ENCODE measurements around the gene YBX2. TPM values are rescaled to one million over a fixed set of nuclear protein-coding genes. Genes with fewer than 3 reads are reported as not detected.

YBX2 gene
- total RNA-seq, 5 donors from 2014 or later (not counting 1 experiment from before 2014, with no cell fraction given): 0.20 to 0.57 (median 0.45) TPM; not detected in 1

DNA sequence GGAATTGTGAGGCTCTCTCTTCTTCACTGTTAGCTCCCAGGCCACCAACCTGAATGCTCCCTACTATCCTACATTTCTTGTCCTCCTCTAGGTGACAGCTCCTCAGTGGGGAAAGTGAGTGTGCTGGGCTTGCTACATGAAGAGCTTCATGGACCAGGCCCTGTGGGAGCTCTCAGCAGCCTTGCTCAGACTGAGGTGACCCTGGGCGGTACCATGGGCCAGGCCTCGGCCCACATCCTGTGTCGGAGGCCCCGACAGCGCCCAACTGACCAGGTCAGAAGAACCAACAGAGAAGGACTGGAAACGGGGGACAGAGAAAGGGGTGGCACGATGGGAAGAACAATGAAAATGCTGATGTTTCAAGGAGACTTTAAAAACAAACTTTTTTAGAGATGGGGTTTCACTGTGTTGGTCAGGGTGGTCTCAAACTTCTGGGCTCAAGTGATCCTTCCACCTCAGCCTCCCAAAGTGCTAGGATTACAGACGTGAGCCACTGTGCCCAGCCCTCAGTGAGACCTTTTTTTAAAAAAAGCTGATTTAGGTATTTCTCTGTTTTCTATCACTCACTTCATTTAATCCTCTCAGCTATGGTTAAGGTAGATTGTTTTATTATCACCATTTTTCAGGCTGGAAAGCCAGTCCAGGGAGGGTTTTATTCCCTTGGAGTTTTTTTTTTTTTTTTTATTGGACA, 37.5 kb downstream of the YBX2 start:
- peaks cover 20% of the 10 kb centered on the region for H3K36me3 Mint-ChIP-seq

DNA sequence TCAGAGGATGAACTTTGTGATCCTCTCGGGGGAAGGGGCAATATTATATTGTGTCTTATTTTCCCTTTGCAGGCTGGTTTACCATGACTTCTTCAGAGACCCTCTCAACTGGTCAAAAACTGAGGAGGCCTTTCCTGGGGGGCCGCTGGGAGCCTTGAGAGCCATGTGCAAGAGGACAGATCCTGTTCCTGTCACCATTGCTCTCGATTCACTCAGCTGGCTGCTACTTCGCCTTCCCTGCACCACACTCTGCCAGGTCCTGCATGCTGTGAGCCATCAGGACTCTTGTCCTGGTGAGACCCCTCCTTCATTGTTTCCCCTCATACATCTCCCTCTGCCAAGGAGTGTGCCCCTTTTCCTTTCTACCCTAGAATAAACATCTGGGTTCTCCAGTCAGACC, 39.9 kb downstream of the YBX2 start:
- peak overlapping the region in 1 of 2 donors; percentile 39 for H3K27ac Mint-ChIP-seq
- Histone ChIP-seq H3K36me3 (ENCODE audit: control insufficient read depth in 2 of 2, extremely low read depth in 1 of 2, insufficient read depth in 1 of 2, low read length in 1 of 2) (peaks cover 6 to 40% of the 10 kb centered on the region in 2 donors), H3K4me1 (ENCODE audit: control insufficient read depth in 1 of 2, extremely low read depth in 1 of 2, insufficient read depth in 2 of 2, low read length in 2 of 2) (peaks cover 19 to 29% of the 10 kb centered on the region in 2 experiments), H3K9me3 (no peaks in the 10 kb centered on the region), H3K27me3 (replicated peaks in 1 of 2; ENCODE audit: control insufficient read depth in 2 of 2, extremely low read depth in 1 of 2, insufficient read depth in 2 of 2, low read length in 1 of 2) (no peaks in the 10 kb centered on the region), H3K4me3 (ENCODE audit: control insufficient read depth in 1 of 2, extremely low read depth in 1 of 2, low read length in 1 of 2) (no peak overlapping the region), H3K27ac (ENCODE audit: low read length) (no peak overlapping the region)
- ATAC-seq (replicated peaks in 1 of 4): no peak
- ChIA-PET POLR2A (no interaction called here), CTCF (interaction anchor here in 1 of 2 donors (0.6 kb wide), 1 partner anchor 11 kb away, joined by 3 read pairs; no protein-coding TSS in a partner anchor)
- no peaks in the 10 kb centered on the region for H3K9me3 Mint-ChIP-seq
- H3K4me1 Mint-ChIP-seq: peaks cover 26 to 37% (median 35%) of the 10 kb centered on the region in 3 donors
- no peaks in the 10 kb centered on the region for H3K27me3 Mint-ChIP-seq
- peaks cover 20% of the 10 kb centered on the region for H3K36me3 Mint-ChIP-seq
- DNase-seq: no peak
- peak overlapping the region in 1 of 3 donors; percentile 3 for H3K4me3 Mint-ChIP-seq
- 100% methylated on average over 2 of the region's 4 CpGs for WGBS (ENCODE audit: insufficient coverage)

More for the DNA sequence above, 37.5 kb downstream of the YBX2 start:
- peaks cover 0 to 3% of the 10 kb centered on the region in 2 experiments for H3K27me3 ChIP-seq (replicated peaks in 1 of 2; ENCODE audit: control insufficient read depth in 2 of 2, extremely low read depth in 1 of 2, insufficient read depth in 2 of 2, low read length in 1 of 2)
- H3K9me3 Mint-ChIP-seq: no peaks in the 10 kb centered on the region
- H3K4me3 ChIP-seq (ENCODE audit: control insufficient read depth in 1 of 2, extremely low read depth in 1 of 2, low read length in 1 of 2): no peak overlapping the region
- no peak overlapping the region for H3K4me3 Mint-ChIP-seq
- peak overlapping the region in 1 of 2 donors; percentile 77 for H3K27ac Mint-ChIP-seq
- WGBS (ENCODE audit: insufficient coverage): 96% methylated on average over 5 of the region's 8 CpGs
- H3K27ac ChIP-seq (ENCODE audit: low read length): no peak overlapping the region
- no peak for ATAC-seq (replicated peaks in 1 of 4)
- H3K9me3 ChIP-seq: no peaks in the 10 kb centered on the region
- H3K36me3 ChIP-seq (ENCODE audit: control insufficient read depth in 2 of 2, extremely low read depth in 1 of 2, insufficient read depth in 1 of 2, low read length in 1 of 2): peaks cover 6 to 43% of the 10 kb centered on the region in 2 donors
- no peak for DNase-seq
- ChIA-PET CTCF (no interaction called here), POLR2A (interaction anchor here in 1 of 2 donors (0.6 to 0.9 kb wide), 3 partner anchors 9 to 133 kb away, joined by 3 to 7 read pairs (median 4); no protein-coding TSS in a partner anchor)
- peaks cover 11 to 30% of the 10 kb centered on the region in 2 experiments for H3K4me1 ChIP-seq (ENCODE audit: control insufficient read depth in 1 of 2, extremely low read depth in 1 of 2, insufficient read depth in 2 of 2, low read length in 2 of 2)
- peaks cover 17 to 24% (median 23%) of the 10 kb centered on the region in 3 donors for H3K4me1 Mint-ChIP-seq
- H3K27me3 Mint-ChIP-seq: no peaks in the 10 kb centered on the region

DNA sequence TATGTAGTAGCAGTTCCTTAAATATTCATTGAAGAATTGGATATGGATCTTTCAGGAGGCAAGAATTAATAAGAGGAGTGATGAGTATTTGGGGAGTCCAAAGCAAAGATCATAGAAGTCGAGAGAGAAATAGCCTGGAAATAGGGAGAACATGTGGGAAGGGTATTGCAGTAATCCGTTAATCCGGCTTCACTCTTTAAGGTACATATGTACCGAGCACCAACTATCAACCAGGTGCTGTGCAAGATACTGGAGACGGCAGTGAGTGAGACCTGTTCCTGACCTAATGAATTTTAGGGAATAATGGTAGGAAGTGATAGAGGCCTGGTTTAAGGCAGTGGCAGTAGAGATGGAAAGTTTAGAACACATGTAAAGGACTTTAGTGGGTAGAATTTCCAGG, 41.4 kb downstream of the YBX2 start:
- Mint-ChIP-seq H3K27me3 (no peaks in the 10 kb centered on the region), H3K4me3 (peak overlapping the region; percentile 91 to 92 (median 91)), H3K36me3 (peaks cover 20% of the 10 kb centered on the region), H3K4me1 (peaks cover 37 to 48% (median 47%) of the 10 kb centered on the region in 3 donors), H3K27ac (peak overlapping the region; percentile 97 to 99), H3K9me3 (no peaks in the 10 kb centered on the region)
- DNase-seq (no peak), ATAC-seq (replicated peaks in 1 of 4) (no peak)
- WGBS (ENCODE audit: insufficient coverage): 94% methylated on average over 3 of the region's 5 CpGs
- POLR2A ChIA-PET: no interaction called here
- H3K4me1 ChIP-seq (ENCODE audit: control insufficient read depth in 1 of 2, extremely low read depth in 1 of 2, insufficient read depth in 2 of 2, low read length in 2 of 2): peaks cover 23 to 41% of the 10 kb centered on the region in 2 experiments
- H3K9me3 ChIP-seq: no peaks in the 10 kb centered on the region
- H3K4me3 ChIP-seq (ENCODE audit: control insufficient read depth in 1 of 2, extremely low read depth in 1 of 2, low read length in 1 of 2): peak overlapping the region; percentile 81 to 94
- no peaks in the 10 kb centered on the region for H3K27me3 ChIP-seq (replicated peaks in 1 of 2; ENCODE audit: control insufficient read depth in 2 of 2, extremely low read depth in 1 of 2, insufficient read depth in 2 of 2, low read length in 1 of 2)
- peak overlapping the region; percentile 99 for H3K27ac ChIP-seq (ENCODE audit: low read length)
- peaks cover 6 to 28% of the 10 kb centered on the region in 2 donors for H3K36me3 ChIP-seq (ENCODE audit: control insufficient read depth in 2 of 2, extremely low read depth in 1 of 2, insufficient read depth in 1 of 2, low read length in 1 of 2)
- CTCF ChIA-PET: no interaction called here

DNA sequence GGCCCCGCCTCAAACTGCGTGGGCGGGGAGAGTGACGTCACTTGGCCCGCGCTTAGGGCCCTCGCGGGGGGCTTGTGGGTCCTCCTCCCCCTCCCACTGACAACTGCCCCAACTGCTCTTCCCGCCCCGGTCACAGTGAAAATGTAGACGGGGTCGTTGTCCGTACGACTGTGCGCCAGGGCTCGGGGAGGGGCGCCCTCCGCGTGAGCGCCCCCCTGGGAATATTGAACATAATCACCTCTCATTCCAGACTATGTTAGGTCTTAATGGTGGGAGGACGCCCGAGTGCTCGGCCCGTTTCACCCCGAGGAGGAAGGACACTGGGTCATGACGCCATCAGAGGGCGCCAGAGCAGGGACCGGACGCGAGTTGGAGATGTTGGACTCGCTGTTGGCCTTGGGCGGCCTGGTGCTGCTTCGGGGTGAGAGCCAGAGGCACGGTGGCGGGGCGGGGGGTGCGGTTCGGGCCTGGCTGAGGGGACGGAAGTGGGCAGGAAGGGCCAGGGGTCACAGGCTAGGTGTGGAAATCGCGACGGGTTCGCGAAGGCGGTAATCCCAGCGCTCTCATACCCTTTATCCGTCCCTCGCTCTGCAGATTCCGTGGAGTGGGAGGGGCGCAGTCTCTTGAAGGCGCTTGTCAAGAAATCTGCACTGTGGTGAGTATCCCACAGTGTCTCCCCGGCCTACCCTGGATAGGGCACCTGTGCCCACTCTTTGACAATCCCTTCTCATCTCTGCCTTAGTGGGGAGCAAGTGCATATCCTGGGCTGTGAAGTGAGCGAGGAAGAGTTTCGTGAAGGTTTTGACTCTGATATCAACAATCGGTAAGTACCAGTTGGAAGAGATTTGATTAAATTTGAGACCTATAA, 42.0 kb downstream of the YBX2 start, which contains the start of gene ELP5:
ELP5 (plus strand) TSS at position 40 of the 868 bp plus-strand sequence; CDS start at position 376, 336 bp downstream.
- Histone ChIP-seq H3K27ac (ENCODE audit: low read length) (peak within 1 kb of the TSS; percentile 99), H3K9me3 (no peaks in the 10 kb centered on the region), H3K4me3 (ENCODE audit: control insufficient read depth in 1 of 2, extremely low read depth in 1 of 2, low read length in 1 of 2) (peak within 1 kb of the TSS; percentile 81 to 94), H3K27me3 (replicated peaks in 1 of 2; ENCODE audit: control insufficient read depth in 2 of 2, extremely low read depth in 1 of 2, insufficient read depth in 2 of 2, low read length in 1 of 2) (no peaks in the 10 kb centered on the region), H3K4me1 (ENCODE audit: control insufficient read depth in 1 of 2, extremely low read depth in 1 of 2, insufficient read depth in 2 of 2, low read length in 2 of 2) (peaks cover 23 to 45% of the 10 kb centered on the region in 2 experiments), H3K36me3 (ENCODE audit: control insufficient read depth in 2 of 2, extremely low read depth in 1 of 2, insufficient read depth in 1 of 2, low read length in 1 of 2) (peaks cover 6 to 25% of the 10 kb centered on the region in 2 donors)
- peak in 33 of 35 experiments; percentile 66 to 98 (median 81) for DNase-seq
- CTCF ChIA-PET: interaction anchor here in 1 of 2 donors (1.7 kb wide), 1 partner anchor 10 kb away, joined by 9 read pairs; the partner anchor contains the start of gene GABARAP
- POLR2A ChIA-PET: no interaction called here
- peak within 1 kb of the TSS; percentile 97 to 99 for H3K27ac Mint-ChIP-seq
- peaks cover 20% of the 10 kb centered on the region for H3K36me3 Mint-ChIP-seq
- no peaks in the 10 kb centered on the region for H3K9me3 Mint-ChIP-seq
- peaks cover 37 to 48% (median 47%) of the 10 kb centered on the region in 3 donors for H3K4me1 Mint-ChIP-seq
- ATAC-seq (replicated peaks in 1 of 4): peak; percentile 51 to 57 (median 53)
- WGBS (ENCODE audit: insufficient coverage): 0% methylated on average over 25 of the region's 55 CpGs
- H3K27me3 Mint-ChIP-seq: no peaks in the 10 kb centered on the region
- H3K4me3 Mint-ChIP-seq: peak within 1 kb of the TSS; percentile 91 to 94 (median 91)

DNA sequence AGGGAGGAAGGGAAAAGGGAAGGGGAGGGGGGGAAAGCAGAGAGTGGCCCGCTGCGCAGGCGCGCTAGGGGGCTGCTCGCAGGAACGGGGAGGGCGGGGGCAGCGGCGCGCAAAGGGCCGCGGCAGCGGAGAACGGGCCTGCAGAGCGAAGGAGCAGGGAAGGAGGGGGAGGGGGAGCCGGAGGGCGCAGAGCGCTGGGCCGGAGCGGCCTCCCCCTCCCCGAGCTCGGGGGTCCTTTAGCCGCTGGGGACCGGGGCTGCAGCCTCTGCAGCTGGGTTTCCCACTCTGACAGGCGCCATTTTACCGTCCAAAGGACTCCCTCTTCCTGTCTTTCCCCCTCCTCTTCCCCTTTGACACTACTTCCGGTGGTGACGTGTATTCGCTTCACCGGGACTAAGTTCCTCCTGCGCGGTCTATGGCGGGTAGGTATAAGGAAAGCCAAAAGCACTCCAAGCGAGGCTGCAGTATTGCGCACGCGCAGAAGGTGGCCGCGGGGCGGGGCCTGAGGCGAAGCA, 42.7 kb downstream of the YBX2 start, which contains the start of gene CTDNEP1:
CTDNEP1 (minus strand) TSS at position 74 of the 515 bp plus-strand sequence. CDS start 438 bp downstream, outside the sequence.
- WGBS (ENCODE audit: insufficient coverage): 0% methylated on average over 14 of the region's 41 CpGs
- Histone ChIP-seq H3K36me3 (ENCODE audit: control insufficient read depth in 2 of 2, extremely low read depth in 1 of 2, insufficient read depth in 1 of 2, low read length in 1 of 2) (peaks cover 6 to 24% of the 10 kb centered on the region in 2 donors), H3K9me3 (no peaks in the 10 kb centered on the region), H3K4me3 (ENCODE audit: control insufficient read depth in 1 of 2, extremely low read depth in 1 of 2, low read length in 1 of 2) (peak within 1 kb of the TSS; percentile 81 to 94), H3K4me1 (ENCODE audit: control insufficient read depth in 1 of 2, extremely low read depth in 1 of 2, insufficient read depth in 2 of 2, low read length in 2 of 2) (peaks cover 23 to 48% of the 10 kb centered on the region in 2 experiments), H3K27ac (ENCODE audit: low read length) (peak within 1 kb of the TSS; percentile 99), H3K27me3 (replicated peaks in 1 of 2; ENCODE audit: control insufficient read depth in 2 of 2, extremely low read depth in 1 of 2, insufficient read depth in 2 of 2, low read length in 1 of 2) (no peaks in the 10 kb centered on the region)
- ATAC-seq (replicated peaks in 1 of 4) (peak; percentile 89 to 93 (median 91)), DNase-seq (peak in 34 of 35 experiments; percentile 97 to 100 (median 99))
- POLR2A ChIA-PET: no interaction called here
- Mint-ChIP-seq H3K4me1 (peaks cover 39 to 51% (median 47%) of the 10 kb centered on the region in 3 donors), H3K9me3 (no peaks in the 10 kb centered on the region), H3K36me3 (peaks cover 19% of the 10 kb centered on the region), H3K4me3 (peak within 1 kb of the TSS; percentile 91 to 94 (median 91)), H3K27me3 (no peaks in the 10 kb centered on the region), H3K27ac (peak within 1 kb of the TSS; percentile 97 to 99)
- CTCF ChIA-PET: interaction anchor here in 1 of 2 donors (1.7 kb wide), 1 partner anchor 10 kb away, joined by 9 read pairs; the partner anchor contains the start of gene GABARAP

Data from T-cell (primary cell).